Ovary (tissue), 3 donors: ENCODE measurements around the gene PGAP6.

Experiments
- EP300 ChIP-seq: sonication (generic); formaldehyde crosslinking; IDR thresholded peaks from one replicate; pipeline ENCODE4 v1.6.1; 2017; ENCODE audit warnings: antibody characterized with exemption
- POLR2A ChIP-seq: fragments of 450-650 bp; IDR thresholded peaks from one replicate; pipeline ENCODE4 v1.6.1; 2017; ENCODE audit warnings: antibody characterized with exemption, mild to moderate bottlenecking, moderate library complexity
- TF ChIP-seq, protein P1 (sequence below), 3 donors: fragments of 450-650 bp in 2 of 3; fragments of 200-600 bp in 1 of 3; IDR thresholded peaks; one replicate each; pipeline versions ENCODE4 v1.5.1 to v1.8.0; 2016 to 2022; ENCODE audit warnings: antibody characterized with exemption in 3 of 3, mild to moderate bottlenecking in 1 of 3
- donor health status: DM: no; HTN: no; CAD: no.

DNA sequence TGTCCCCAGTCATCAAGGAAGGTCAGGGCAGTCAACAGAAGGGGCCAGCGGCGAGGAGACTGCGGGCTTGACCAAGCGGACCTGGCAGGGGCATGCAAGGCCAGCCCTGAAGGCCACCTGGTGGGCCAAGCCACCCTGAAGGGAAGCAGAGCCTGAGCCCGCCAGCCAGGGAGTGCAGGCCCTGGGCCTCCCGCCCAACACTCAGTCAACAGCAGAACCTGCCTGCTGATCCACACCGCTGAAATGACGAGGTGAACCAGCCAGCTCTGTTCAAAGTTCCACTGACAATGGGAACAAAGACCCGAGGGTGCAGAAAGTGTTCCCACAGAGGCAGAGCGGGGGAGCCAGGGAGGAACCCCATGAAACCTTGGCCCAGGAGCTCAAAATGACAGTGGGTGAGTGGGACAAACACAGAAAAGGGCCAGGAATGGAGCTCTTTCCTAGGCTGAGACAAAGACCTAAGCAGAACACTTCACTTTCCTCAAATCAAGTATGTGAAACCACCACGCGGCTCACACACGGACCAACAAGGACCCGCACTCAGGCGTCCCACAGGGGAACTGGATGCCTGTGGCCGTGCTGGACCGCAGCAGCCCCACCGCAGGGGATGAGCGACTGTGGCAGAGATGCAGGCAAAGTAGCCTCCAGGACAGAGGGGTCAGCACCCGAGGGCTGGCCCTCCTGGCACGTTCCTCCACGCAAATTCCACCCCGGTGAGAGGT, 41.2 kb downstream of the PGAP6 start:
- TF ChIP-seq, protein P1, sequence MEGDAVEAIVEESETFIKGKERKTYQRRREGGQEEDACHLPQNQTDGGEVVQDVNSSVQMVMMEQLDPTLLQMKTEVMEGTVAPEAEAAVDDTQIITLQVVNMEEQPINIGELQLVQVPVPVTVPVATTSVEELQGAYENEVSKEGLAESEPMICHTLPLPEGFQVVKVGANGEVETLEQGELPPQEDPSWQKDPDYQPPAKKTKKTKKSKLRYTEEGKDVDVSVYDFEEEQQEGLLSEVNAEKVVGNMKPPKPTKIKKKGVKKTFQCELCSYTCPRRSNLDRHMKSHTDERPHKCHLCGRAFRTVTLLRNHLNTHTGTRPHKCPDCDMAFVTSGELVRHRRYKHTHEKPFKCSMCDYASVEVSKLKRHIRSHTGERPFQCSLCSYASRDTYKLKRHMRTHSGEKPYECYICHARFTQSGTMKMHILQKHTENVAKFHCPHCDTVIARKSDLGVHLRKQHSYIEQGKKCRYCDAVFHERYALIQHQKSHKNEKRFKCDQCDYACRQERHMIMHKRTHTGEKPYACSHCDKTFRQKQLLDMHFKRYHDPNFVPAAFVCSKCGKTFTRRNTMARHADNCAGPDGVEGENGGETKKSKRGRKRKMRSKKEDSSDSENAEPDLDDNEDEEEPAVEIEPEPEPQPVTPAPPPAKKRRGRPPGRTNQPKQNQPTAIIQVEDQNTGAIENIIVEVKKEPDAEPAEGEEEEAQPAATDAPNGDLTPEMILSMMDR (IDR thresholded peaks at IDR 0.05) = no peak
- TF ChIP-seq POLR2A = no peak
- no peak for TF ChIP-seq EP300
